Activated CD4-positive, alpha-beta T cell treated with anti-CD3 and anti-CD28 coated beads, Interleukin-2, amount 50 U/mL, for 4 hours (primary cell): ENCODE data around the gene RNLS.

Experiments
- DNase-seq, 2 experiments: peaks; one replicate each; pipeline ENCODE4 v3.0.0-alpha.2; 2020

RNLS gene

DNA sequence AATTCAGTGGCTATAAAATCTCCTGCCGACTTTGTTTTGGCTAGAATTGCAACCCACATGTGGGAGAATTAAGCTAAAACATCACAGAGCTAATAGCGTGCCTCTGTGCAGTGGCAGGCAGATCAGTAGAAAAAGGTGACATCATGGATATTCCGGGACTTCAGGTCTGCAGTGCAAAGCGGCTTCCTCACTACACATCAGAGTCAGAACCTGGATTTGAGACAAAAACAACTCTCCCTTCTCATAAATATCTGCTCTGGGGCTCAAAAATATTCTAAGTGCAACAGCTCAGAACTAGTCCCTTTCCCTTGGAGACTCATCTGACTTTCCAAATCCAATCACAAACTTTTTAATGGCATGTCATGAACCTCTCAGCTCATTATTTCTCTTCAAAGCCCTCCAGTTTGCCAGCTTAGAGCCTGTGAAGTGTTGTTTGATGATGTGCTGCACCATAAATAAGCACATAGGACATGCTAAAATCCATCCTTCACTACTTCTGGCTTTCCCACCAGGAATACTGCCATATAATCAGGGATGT lies 337.1 kb downstream of the RNLS start:
- no peak for DNase-seq

DNA sequence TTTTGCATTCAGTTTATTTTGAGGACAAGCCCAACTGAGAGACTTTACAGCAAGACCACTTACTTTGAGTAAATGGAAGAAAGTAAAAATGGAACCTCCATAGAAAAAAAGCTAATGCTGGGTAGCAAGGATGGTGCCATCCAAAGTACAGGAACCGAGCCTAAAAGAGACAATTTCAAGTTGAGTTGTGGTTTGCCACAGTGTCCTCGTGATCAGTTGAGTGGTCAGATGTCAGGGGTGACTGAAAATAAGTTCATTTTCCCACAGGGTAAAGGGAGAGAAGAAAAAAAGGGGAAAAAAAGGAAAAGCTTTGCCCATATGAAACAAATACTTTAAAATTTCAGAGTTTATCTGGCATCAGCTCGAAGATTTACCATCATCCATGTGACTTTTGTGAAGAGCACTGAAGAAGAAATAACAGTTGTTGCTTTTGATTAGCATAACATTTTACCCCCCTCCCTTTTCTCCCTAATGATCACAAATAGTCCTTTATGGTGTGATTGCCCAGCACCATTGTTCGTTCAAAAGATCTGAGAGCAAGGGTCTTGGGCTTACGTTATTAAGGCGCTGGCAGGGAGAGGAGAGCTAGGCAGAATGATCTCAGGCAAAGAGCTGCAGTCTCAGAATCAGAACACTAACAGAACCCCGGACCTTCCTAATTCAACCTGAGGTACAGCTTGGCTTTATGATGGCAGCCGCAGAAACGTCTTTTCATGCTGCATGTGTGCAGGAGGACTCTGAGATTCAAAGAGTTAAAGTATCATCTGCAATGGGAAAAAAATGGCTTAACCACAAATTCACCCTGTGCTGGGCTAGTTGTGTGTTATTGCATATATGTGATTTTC lies 338.1 kb downstream of the RNLS start:
- DNase-seq = no peak

DNA sequence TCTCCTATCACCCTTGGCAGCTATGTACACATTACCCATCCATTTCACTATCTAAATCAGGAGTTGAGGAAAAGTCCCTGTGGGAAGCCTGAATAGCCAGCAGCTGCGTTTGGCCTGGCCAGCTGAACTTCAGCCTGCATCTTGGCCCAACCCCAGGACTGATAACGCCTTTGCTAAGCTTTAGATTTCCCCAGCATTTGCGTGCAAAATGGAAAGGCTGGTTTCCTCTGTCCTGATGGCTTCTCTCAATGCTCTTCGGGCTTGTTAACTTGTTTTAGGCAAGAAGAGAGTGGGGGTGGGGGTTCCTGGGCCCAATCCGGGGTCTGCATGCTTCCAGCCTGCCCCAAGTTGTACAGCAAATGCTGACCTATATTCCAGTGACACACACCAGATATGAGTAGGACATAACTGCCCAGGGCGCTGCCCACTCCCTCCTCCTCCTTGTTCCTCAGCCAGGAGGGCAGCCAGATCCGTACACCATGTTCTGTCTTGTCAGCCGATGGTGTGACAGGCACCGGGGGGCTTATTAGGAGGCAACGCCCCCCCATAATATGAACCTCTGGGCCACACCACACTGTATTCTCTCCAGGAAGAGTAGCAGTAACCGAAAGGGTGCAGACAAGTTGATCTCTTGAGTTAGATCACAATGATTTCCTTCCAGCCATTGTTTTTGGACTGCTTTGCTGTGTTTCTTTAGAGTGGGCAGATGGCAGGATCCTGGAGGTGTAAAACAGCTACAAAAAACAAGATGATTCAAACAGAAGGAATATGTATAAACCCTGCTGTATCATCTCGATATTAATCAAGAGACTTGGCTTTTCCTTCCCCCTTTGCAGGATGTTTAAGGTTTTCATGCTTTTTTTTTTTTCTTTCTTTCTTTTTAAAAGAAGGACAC lies 339.0 kb downstream of the RNLS start:
- DNase-seq = no peak

DNA sequence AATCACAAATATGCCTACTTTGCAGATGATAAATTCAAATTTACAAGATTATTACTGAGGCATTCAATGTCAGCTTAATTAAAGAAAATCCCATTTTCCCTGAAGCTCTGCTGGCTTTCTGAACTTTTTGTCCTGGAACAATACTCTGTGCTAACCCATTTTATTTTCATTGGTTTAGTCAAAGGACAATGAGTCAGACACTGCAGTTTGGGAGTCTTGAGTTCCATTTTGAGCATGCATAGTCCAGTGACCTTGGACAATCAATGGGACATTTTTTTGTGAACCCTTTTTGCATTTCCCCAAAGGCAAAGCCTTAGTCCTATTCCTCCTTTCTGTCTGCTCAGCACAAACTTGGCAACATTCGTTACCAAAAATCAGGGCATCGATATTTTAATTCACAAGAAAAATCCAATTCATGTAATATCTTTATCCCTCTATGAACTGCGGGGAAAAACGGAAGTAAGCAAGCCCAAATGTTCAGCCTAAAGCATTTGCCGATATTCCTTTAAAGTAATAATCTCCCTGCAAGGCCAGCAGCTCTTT lies 339.8 kb downstream of the RNLS start:
- no peak for DNase-seq

DNA sequence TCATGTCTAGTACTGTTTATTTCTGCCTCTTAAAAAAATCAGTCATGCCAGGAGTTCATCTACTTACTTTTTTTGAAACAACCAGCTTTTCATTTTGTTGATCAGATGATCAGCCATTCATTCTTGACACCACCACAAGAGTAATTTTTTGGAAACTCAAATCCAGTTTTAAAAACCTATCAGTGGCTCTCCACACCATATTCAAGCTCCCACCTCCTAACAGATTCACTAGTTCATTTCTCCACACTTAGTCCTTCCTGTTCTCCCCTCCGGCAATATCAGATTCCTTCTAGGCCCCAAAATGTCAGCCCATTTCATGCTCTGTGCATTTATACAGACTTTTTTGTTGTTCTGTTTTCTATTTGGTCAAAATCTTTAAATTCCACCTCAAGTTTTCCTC lies 341.6 kb downstream of the RNLS start:
- DNase-seq = no peak

DNA sequence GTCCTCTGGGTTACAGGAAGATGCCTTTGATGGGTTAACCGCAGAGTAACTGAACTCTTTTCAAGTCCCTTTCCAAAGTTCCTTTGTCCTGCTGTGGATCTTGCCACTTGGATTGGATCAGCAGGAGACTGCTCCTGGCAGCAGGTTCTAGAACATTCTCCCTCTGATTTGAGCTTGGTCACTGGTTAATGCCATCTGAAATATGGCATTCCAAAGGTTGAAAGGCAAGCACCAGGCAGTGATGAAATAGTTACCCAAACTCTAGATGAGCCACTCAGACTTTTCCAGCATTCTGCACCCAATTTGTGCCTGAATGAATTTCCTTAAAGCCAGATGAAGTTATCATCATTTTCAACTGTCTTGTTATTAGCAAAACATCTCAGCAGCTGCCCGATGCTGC lies 343.9 kb downstream of the RNLS start:
- DNase-seq = no peak

DNA sequence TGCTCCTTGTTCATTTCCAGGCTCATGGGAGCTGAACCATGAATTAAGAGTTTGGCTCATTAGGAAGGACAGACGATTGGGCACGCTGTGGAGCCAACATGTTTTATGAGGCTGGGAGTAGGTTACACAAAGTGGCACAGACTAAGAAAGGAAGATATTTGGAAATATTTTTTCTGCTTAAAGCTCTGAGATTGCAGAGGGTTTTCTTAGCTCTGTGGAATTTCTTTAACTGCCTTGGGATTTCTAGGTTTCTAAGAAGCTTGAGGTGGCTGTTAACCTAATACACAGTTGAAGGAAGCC lies 344.6 kb downstream of the RNLS start:
- DNase-seq = no peak

DNA sequence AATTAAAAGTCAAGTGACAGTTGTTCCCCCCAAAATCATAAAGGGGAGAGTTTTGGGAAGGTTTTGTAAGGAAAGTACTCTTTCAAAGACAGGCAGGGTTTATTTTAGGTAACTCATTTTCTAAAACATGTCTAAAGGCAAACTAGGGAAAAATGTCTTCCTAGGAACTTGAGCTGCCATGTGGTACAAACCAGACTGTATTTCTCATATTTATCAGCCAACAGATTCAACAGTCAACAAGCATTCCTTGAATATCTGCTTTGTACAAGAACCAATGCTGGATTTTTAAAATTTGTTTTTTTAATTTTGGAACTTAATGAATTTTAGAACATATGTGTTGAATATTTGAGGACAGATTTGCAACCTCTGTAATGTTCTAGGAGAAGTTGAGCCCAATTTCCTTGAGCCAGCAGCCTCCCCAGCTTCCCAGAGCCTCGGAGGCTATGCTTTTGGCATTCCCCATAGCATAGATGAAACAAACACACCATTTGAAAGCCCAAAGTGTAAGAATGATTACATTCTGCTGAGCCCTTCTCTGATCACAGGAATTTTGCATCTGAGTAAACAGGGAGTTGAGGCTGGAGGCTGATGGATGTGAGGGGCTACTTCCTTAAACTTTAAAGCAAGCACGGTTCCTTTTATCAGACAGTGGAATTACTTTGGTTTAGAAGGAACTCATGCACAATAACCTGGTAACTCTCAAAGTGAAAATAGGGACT lies 345.1 kb downstream of the RNLS start:
- no peak for DNase-seq

DNA sequence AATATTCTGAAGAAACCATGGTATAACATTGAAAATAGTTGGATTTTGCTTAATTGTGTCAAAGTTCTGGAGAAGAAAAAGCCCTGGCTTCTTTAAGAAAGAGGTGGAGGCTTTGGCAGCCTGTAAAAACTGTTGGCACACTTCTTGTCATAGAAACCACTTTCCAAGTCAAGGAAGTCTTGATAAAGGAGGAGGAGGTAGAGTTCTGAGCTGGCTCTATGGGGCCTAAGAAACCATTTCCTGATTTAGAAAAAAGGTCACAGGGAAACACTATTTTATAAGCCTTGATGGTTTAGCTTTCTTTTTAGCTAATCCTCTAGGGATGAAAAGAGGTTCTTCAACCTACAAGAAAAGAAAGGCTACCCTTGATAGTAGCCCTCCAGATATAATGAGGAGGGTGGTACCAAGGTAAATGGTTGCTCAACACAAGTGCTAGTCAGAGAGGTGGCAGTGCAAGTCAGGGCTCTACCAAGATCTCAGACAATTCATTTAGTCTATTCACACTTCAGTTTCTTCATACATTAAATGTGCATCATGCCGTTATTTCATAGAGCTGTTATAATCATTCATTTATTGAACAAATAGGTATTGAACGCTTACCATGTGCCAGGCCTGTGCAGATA lies 346.9 kb downstream of the RNLS start:
- no peak for DNase-seq

DNA sequence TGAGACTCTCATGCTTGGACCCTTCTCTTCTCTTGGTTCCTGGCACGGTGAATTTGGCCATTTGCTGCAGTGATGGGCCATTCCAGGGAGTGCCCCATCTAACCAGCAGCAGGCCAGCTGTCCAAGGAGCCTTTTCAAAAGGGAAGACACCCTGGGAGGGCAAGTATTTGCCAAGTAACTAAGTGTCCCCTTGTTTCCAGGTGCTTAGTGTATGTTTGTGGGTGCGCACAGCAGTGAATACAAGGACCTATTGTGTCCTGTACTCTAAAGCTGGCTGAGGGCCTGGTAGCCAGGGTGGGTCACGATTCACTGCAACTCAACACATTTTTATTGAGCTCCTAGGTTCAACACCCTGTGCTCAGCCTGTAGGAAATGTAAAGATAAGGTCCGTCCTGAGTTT lies 348.8 kb downstream of the RNLS start:
- no peak for DNase-seq

DNA sequence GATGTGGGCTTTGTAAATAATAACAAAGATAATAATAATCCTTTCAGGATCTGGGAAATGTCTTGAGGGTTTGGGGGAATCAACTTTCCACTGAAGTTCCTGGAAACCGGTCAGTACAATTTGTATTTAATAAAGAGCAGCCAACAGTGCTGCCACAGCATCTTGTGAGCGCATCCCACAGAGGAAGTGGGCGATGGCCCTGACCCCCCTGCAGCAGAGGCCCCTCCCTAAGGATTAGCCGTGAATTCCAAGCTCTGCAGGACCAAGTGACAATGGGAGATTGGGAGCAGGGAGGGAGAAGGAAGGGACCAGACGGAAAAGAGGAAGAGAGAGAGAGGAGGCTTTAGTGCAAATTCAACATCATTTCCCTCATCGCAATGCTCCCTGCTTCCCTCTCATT lies 349.2 kb downstream of the RNLS start:
- DNase-seq = no peak

DNA sequence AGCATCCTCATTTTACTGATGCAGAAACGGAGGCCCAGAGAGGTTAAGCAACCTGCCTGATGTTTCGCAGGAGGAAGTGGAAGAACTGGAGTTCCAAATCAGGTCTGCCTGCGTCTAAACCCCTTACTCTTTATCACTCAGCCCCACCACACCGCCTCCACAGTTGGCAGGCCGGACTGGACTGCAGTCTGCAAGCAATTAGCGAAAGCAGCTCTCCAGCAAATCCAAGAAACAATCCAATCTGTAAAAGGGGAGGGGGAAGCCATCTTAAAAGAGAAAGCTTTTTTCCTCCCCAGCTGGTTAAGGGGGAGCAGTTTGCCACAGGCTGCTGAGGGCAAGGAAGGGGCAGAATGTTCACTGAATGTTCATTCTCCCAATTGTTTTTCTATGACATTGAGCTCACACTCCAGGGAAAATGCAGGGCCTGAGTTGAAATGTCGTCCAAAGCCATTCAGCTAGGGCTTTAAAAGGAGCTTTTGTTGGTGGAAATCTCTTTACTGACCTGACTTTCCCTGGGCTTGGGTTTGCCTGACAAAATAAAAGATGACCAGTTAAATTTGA lies 350.1 kb downstream of the RNLS start:
- DNase-seq = no peak

DNA sequence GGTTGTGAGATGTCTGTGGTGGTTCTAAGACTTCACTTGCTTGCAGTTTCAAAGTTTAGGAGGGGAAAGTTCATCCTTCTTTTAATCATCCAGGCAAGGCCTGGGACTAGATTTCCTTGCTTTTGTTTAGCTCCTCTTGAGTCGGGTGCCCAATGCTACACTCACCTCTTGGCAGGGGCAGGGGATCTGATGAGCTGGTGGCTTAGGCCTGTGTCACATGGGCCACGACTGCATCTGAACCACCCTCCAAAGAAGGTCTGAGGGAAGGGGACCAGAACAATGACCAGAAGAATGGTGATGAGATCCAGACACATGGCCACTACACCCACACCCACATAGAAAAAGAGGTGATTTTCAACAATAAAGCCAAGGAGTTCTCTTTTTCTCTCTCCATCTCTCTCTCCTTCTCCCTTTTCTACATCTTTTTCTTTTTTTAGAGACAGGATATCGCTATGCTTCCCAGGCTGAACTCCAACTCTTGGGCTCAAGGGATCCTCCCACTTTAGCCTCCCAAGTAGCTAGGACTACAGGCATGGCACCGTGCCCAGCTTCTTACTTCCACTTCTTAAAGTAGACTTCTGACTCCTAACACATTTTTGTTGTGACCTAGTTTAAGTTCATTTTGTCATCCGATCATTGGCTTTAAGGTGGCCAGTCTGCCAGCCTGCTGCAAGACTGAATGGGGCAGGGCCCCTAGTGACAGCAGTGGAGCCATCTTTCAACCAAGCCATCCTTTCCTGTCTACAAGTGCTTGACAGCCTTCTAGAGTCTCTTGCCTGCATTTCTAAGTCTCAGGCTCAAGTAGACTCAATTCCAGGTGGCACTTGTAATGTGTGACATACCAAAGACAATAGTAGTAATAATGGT lies 350.9 kb downstream of the RNLS start:
- DNase-seq = no peak

DNA sequence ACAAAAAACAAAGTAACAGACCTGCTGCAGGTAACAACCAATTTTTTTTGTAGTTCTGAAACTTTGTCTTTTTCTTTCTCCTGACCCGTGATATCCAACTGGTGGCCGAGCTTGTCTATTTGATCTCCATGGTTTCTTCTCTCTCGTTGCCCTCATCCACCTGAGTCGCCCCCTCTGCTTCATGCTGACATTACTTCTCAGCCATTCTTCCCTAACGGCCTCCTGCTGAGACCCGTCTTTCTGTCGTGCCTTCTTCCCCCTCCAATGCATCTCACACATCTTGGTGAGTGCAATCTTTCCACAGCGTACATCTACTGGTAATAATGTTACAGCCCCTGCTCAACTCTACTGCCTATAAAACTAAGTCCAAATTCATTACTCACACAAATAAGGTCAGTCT lies 352.9 kb downstream of the RNLS start:
- no peak for DNase-seq

DNA sequence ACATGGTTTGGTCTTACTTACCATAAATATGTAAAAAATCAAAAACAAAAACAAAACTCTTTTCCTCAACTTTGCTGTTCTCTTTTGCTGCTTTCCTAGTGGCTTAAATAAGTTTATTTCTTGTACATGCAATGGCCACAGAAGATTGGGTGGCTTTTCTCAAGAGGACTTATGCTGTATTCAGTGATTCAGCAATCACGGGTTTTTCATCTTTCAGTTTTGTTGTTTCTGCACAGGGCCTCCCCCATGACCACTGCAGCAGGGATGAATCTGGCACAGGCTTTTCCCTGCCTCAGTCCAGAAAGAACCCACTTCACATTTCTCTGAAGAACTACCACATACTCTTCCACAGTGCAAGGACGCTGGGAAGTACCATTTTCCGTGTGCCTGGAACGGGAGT lies 355.0 kb downstream of the RNLS start:
- no peak for DNase-seq

DNA sequence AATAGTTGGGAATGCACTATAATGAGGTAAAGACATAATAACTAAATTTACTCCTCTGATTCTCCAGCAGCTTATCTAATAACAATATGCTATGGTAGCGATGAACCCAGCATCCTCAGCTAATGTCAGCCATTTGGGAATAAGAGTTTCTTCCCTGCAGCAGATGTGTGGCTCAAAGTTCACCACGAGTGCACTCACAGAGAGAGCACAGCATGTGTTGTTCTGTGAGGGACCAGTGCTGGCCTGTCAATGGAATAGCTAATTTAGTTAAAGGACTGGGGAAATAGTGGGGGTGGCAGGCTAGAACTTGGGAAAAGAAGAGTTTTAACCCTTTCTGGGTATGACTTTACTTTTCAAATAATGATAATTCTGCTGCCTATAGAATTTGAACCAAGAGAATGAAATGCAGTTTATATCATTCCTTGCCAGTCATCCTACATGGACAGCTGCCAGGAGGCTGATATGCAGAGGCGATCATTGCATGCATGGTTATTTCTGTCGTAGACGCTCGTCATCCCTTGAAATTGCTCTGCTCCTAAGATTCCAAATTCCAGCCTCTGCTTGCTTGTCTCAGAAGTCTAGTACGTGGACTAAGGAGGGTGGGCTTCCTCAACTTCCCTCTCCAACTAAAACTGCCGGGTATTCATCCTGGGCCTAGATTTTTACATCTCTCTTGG lies 355.6 kb downstream of the RNLS start:
- no peak for DNase-seq

DNA sequence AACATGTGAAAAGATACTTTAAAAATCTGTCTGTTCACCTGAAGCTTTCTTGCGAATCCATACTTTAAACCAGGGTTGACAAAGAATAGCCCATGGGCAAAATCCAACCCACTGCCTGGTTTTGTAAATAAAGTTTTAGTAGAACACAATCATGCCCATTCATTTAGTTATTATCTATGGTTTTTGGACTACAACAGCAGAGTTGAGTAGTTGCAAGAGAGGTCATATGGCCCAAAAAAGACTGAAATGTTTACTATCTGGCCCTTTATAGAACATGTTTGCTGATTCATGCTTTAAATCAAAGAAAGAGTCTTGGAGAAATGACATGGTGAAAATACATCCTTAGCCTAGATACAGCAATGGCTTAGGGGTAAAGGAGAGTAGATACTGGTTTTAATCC lies 356.2 kb downstream of the RNLS start:
- DNase-seq = no peak

DNA sequence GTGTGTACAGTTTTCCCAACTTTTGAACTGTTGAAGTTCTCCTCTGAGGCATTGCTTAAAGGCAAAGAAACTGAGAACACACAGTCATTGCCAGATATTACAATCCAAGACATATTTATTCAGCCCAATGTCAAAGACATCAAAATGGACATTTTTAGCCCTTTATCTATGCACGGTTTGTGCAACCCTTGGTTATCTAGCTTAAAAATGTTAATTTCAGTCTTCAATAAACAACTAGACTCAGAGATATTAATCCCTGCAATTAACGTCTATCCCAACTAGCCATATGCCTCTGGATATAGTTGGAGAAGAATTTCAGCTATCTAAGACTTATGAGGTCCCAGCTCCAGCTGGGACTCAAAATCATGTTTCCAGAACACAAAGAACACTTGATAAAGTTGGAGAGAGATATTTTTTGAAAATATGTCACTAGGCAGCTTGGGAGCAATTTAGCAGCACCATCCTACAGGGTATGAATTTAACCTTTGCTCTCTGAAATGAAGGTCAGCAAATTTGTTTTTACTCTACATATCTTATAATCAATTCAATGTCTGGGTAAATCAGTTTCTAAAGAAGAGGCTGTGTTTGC lies 357.0 kb downstream of the RNLS start:
- DNase-seq = no peak
